HG02840 (cell line): Measurements from ENCODE around the gene SVIP.
A peak's percentile ranks its signal among the peaks of the same experiment; 100 is the strongest.

Experiments used
- ATAC-seq: cut with Tn5 transposase; IDR thresholded peaks from one replicate; pipeline ENCODE4 v1.9.1; 2021; ENCODE audit warnings: mild to moderate bottlenecking, moderate library complexity, moderate number of reproducible peaks; ENCODE audit not compliant: unreplicated experiment, low FRiP score

Gene SVIP

GRCh38 chr11:22797047-22797446, 32.6 kb downstream of the SVIP start:
- no peak for ATAC-seq

GRCh38 chr11:22795914-22796313, 33.7 kb downstream of the SVIP start:
- ATAC-seq = no peak

GRCh38 chr11:22792497-22792896, 37.1 kb downstream of the SVIP start:
- ATAC-seq = no peak

GRCh38 chr11:22787551-22788162, 41.9 kb downstream of the SVIP start:
- ATAC-seq = no peak

DNA sequence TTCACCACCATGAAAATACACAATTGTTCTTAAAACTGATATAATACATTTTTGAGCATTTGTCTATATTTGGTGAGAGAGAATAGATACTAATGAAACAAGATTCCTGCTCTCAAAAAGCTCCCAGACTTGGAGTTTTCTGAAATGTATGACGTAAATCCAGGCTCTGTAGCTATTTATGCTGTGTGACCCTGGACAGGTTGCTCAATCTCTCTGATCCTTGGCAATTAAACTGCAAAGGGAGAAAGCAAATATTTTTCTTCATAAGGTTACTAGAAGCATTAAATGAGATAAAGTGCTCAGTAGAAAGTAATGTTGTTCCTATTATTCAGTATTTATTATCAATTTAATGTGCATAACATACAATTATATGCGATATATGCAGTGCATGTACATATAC, 42.5 kb downstream of the SVIP start:
- ATAC-seq = no peak

DNA sequence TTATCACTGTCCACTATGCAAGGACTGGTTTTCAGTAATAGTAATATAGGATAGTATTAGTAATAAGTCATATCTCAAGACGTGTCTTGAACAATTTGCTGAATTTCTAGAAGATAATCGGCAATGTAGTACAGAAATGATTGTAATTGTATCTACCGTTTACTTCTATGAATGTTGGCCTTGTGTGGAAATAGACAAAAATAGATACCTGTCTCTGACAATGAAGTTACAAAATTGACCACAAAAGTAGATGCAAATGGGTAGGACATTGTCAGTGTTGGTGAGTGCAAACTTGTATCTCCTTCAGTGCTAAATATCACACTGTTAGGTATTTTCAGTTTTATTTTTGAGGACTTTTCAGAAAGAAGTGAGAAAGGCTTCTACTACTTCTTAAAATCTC, 43.1 kb downstream of the SVIP start:
- ATAC-seq = peak; percentile 92

GRCh38 chr11:22785251-22785650, 44.4 kb downstream of the SVIP start:
- no peak for ATAC-seq

DNA sequence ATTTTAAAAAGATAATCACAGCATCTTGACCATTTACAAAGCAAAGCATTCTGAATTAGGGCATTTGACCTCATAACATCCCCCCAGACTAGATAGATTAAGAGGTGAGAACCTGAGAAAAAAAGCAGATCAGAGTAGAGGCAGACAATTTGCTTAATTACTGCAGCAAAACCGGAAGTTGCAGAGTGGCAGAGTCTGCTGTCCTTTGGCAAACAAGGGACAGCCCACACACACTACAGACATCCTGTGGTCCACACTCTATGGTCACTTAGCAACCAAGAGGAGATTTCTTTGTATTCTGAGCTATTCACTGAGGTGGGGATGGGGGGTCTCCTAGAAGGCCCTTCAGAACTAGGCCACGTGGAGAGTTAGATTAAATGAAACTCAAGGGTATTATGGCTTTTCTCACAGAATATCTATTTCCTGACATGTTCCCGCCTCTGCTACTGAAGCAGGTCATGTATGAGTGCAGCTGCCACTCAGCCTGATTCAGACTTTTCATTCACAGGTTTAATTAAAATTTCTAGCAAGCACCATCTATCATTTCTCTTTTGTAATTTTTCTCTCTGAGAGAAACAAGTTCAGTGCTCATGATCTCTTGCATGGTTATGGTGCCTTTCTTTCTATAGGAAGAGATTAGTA, 48.5 kb downstream of the SVIP start:
- peak; percentile 89 for ATAC-seq

- ATAC-seq = no peak
These were observed 49.8 kb downstream of the SVIP start for GRCh38 chr11:22779850-22780249.

GRCh38 chr11:22778642-22779041, 51.0 kb downstream of the SVIP start:
- ATAC-seq = no peak

DNA sequence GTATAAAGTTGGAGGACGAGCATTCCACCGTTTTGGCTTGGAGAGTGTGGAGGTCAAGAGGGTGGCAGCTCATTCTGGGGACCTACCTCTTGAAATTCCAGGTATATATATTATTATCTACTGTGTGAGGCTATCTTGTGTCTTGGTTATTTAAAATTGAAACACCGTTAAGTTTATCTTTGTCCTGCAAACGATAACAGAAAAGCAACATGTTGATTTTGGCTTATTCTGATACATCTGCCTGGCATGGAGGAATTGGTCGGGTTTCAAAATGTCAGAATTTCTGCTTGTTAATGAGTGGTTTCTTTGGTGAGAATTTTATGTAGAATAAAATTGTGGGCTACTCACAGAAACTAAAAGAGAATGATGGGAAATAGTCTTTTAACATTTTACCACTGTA, 54.4 kb downstream of the SVIP start:
- no peak for ATAC-seq

DNA sequence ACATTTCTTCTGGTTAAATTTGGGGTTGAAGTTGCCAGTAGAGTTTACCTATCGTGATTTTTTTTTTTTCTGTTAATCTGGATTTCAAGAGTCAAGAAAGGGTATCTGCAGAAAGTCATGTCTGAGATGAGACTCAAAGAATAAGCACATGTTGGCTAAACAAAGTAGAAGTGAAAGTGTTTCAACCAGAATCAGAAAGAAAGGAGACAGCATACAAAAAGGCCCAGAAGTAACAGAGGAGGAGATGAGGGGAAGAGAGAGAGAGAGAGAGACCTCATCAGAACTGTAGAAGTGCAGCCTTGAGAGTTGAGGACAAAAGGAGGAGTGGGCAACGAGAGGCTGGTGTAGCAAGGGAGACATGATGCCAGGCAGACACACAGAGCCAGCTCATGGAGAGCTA, 54.9 kb downstream of the SVIP start:
- ATAC-seq = no peak

- no peak for ATAC-seq
These were observed 60.5 kb downstream of the SVIP start for GRCh38 chr11:22769081-22769480.
